Effector CD8-positive, alpha-beta T cell (primary cell): Measurements from ENCODE around the gene PTPRN2.
"Not testable (repeated sequence)": the region's sequence is repeated elsewhere in the genome, so short reads cannot be mapped to it uniquely, and the experiment has no call there.

Source experiments
- DNase-seq: peaks from one replicate; lab custom pipeline; 2025; lab: John Stamatoyannopoulos, UW

Gene PTPRN2

DNA sequence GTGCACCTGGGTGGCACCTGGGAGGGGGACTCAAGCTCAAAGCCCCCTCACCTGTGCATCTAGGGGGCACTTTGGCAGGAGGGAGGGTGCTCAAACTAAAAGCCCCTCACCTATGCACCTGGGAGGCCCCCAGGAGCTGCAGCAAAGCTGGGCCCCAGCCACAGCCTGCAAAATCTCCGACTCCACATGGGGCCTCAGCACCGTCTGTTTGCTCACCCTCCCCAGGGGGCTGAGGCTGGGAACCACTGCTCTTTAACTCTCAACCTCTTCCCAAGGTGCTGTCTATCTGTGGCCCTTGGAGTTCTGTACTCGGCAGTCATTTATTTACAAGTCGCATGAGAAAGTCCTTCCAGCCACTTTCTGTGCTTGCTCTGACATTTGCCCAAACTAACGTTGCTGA, 792.4 kb downstream of the PTPRN2 start:
- DNase-seq, result no peak

- DNase-seq, result no peak
These were observed 792.9 kb downstream of the PTPRN2 start for GRCh38 chr7:157794746-157795065.

- DNase-seq, result no peak
These were observed 793.5 kb downstream of the PTPRN2 start for GRCh38 chr7:157793973-157794745.

DNA sequence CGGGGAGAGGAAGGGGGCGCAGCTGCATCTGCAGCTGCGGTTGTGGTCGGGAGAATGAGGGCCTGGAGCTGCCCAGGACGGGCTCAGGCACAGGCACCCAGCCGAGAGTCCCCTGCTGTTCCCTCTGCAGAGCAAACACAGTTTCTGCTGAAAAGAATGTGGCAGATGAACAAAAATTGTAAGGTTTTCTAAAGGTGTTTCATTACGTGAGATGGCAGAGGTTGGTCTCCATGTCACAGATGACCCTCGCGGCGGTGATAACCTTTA, 794.6 kb downstream of the PTPRN2 start:
- DNase-seq, result no peak

- DNase-seq, result no peak
These were observed 795.2 kb downstream of the PTPRN2 start for GRCh38 chr7:157792241-157793086.

- no peak for DNase-seq
These were observed 796.0 kb downstream of the PTPRN2 start for GRCh38 chr7:157791666-157792065.

GRCh38 chr7:157791261-157791660, 796.4 kb downstream of the PTPRN2 start:
- DNase-seq, result no peak

- DNase-seq, result no peak
These were observed 797.7 kb downstream of the PTPRN2 start for GRCh38 chr7:157789942-157790341.

- DNase-seq, result no peak
These were observed 798.5 kb downstream of the PTPRN2 start for GRCh38 chr7:157789094-157789493.

DNA sequence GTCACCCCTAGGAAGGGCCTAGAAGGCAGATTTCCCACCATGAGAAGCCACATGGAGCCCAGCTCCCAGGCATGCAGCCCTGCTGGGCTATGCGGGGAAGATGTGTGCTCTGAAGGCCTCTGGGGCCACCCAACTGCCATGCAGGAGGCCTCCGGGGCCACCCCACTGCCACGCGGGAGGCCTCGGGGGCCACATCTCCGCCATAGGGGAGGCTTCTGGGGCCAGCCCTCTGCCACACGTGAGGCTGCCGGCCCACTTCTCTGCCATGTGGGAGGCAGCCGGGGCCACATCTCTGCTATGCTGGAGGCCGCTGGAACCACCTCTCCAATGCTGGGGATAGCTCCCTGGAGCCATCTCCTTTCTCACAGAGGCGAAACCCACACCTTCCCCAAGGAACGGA, 799.0 kb downstream of the PTPRN2 start:
- no peak for DNase-seq

DNA sequence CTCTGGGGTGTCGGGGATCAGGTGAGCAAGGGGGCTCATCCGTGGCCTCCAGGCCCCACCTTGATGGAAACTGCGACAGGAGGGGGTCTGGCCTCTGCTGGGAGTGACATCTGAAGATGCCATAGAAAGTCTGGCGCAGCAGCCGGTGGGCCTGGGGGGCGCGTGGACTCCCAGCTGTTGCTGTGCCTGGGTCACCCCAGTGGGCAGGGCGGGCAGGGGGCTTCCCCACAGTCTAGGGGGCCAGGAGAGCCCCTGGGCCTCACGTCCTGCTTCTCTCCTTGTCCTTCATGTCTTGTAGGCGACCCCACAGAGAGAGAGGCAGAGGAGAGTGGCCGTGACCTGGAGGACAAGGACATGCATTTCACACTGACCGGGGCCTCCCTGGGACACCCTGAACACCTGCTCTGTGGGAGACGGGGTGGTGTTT, 800.3 kb downstream of the PTPRN2 start:
- no peak for DNase-seq

DNA sequence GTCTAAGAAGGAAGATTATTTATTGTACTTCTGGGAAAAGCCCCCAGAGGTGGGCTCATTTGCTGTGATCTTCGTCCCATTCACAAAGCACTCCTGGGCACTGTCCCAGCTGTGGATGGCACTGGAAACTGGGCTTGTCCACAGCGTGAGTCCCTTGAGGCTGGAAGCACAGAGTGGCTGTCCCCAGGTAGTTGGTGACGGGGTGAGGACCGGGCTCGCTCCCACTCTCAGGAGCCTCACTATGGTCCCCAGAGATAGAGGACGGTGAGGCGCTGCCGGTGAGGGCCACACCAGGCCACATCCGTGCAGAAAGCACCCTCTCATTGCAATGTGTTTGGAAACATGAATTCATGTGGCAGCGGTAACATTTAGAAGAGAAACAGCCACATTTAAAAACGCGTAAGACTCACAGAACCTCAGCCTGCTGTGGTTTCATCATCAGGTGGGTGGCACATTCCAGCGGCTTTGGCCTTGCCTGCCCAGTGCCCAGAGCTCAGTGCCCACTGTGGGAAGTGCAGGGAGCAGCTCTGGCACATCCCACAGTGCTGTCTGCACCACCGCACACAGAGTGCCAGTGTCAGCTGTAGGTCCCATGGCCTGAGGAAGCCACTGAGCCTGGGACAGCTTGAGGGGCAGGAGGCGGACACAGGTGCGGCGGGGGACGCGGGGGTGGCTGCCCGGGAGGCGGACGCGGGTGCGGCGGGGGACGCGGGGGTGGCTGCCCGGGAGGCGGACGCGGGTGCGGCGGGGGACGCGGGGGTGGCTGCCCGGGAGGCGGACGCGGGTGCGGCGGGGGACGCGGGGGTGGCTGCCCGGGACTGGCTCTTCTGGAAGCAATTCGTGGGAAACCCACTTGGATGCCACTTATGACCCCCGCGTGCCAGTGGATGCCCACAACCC, 801.0 kb downstream of the PTPRN2 start:
- DNase-seq, result no peak

DNA sequence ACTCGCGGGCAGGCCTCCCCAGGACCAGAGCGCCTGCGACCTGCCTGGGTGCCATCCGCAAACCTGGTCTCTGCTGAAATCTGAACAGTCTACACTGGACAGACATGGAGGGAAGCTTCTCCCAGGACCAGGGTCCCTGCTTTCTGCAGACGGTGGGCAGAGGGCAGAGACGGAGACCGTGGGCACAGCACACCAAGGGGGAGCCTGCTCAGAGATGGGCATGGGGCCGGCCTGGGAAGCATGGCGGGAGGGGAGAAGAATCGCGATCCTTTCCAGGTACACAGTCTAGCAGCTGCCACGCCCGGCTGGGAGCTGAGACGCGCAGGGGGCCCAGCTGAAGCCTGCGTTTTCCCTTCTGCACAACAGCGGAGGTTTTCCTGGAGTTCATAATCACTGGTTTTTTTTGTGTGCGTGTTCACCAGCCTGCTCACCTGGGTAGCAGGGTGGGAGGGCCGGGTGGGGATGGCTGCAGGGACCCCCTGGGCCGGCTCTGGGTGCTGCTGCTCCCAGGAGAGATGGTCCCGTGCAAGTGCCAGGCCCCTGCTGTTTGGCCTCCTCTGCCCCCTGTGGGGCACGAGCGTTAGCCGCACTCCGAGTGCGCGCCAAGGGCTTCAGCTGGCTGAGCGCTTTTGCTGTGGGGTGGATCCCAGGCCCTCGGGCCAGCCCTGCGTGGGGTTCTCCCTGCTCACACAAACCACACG, 802.0 kb downstream of the PTPRN2 start:
- DNase-seq, result no peak

- no peak for DNase-seq
These were observed 802.6 kb downstream of the PTPRN2 start for GRCh38 chr7:157784979-157785441.

DNA sequence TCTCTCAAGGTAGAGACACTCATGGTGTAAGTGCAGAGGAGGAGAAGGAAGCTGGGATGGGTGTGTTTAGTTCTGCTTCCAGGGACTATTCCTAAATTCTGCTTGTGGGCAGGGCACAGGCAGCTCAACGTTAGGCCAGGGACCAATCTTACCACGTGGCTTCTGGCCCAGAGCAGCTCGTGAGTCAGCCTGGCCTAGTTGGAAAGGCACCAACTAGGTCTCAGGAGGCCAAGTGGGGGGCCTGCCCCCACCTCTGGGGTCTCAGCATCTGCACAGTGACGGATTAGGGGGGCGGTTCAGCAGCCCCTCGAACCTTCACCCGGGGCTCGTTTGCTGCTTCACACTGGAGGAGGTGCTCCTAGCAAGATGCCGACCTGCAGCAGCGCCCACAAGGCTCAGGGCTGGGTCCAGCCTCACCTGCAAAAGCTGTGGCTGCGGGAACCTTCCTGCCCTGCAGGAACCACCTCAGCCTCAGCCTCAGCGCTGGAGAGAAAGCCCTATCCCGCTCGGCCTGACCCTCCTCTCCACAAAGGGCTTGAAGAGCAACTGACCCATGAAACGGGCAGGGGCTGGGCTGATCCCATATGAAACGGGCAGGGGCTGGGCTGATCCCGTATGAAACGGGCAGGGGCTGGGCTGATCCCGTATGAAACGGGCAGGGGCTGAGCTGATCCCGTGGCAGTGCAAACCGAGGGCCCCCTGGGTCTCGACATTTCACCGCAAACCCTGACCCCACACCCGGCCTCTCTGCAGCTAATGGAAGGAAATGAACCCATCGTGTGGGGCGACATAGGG, 803.4 kb downstream of the PTPRN2 start:
- no peak for DNase-seq

DNA sequence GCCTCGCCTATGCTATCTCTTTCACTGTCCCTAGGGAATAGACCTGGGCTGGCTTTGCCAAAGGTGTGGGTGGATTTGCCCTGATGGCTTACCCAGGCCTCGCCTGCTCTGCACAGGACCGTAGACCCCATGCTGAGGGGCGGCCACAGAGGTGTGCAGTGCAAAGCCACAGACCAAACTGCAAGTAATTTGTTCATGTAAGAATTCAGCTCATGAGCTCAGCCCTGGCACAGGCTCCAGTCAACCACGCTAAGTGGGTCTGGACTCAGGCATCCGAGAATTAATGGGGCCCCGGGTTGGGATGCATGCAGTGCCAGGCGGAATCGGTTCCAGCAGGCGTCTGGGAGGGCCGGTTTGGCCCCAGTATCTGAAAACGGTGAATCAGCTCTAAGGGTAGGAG, 805.6 kb downstream of the PTPRN2 start:
- DNase-seq, result no peak

GRCh38 chr7:157780721-157781120, 806.9 kb downstream of the PTPRN2 start:
- no peak for DNase-seq

GRCh38 chr7:157780312-157780711, 807.3 kb downstream of the PTPRN2 start:
- no peak for DNase-seq

DNA sequence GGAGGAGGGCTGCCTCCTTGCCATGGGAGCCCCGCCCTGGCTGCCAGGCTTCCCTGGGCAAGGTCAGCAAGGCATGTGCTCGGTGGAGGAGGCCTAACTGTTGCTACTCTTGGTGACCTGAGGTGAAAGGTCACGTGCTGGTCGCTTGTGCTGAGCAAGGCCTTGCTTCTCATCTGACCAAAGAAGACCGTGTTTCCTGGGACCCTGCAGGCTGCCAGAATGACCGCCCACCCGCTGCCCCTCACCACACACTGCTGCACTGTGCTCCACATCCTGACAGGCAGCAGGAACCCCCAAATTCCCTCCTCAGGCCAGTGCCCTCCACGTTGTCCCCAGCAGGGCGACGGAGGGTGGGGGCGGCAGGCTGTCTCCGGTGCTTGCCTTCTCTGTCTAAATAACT, 808.4 kb downstream of the PTPRN2 start:
- DNase-seq, result no peak

- DNase-seq, result not testable (repeated sequence)
These were observed 810.3 kb downstream of the PTPRN2 start for GRCh38 chr7:157777194-157777762.
